ENCODE measurements around the gene DPPA4.
A peak's percentile ranks its signal among the peaks of the same experiment; 100 is the strongest.
"Not testable (repeated sequence)": the region's sequence is repeated elsewhere in the genome, so short reads cannot be mapped to it uniquely, and the experiment has no call there.

DPPA4 gene, protein sequence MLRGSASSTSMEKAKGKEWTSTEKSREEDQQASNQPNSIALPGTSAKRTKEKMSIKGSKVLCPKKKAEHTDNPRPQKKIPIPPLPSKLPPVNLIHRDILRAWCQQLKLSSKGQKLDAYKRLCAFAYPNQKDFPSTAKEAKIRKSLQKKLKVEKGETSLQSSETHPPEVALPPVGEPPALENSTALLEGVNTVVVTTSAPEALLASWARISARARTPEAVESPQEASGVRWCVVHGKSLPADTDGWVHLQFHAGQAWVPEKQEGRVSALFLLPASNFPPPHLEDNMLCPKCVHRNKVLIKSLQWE

GRCh38 chr3:109337393-109337792, at the start of gene DPPA4:
Gene DPPA4, minus strand, starts transcription at chr3:109337546. Its CDS starts 29 bp downstream, at chr3:109337517.
- DNase-seq (ENCODE audit: low read depth, low spot score) = no peak

- no peak for DNase-seq (ENCODE audit: low read depth, low spot score)
Measured at GRCh38 chr3:109385442-109386318, 48.3 kb upstream of the DPPA4 start.

GRCh38 chr3:109384164-109384563, 46.8 kb upstream of the DPPA4 start:
- no peak for DNase-seq (ENCODE audit: low read depth, low spot score)

DNA sequence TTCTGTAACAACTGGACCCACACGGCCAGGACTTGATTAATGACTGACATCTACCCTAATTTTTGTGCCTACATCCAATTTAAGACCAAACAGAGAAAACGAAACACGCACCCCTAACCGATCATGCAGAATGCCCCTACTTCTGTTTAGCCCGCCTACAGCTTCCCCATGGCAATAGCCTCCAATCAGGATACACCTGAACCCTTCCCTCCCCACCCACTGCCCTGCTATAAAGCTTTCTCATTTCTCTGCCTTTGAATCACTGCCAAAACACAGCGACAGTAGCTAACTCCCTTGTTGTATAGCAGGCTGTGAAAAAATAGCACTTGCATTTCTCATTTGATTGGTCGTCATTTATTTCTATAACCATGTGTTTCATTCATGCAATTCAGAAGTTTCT, 45.2 kb upstream of the DPPA4 start:
- DNase-seq (ENCODE audit: low read depth, low spot score) = no peak

DNA sequence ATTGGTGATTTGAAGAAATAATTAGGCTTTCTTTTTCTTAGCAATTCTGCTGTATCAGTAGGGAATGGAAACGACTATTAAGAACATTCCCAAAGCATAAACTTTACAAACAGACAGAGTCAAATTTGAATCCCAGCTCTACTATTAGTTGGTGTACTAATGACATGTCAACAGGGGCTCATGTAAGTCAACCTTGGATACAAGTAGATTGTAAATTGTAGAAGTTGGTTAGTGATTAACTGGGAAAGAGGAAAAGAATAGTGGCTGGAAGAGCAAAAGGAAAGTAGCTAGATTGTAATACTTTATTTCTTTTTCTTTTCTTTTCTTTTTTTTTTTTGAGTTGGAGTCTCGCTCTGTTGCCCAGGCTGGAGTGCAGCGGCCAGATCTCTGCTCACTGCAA, 38.6 kb upstream of the DPPA4 start:
- DNase-seq (ENCODE audit: low read depth, low spot score) = no peak

DNA sequence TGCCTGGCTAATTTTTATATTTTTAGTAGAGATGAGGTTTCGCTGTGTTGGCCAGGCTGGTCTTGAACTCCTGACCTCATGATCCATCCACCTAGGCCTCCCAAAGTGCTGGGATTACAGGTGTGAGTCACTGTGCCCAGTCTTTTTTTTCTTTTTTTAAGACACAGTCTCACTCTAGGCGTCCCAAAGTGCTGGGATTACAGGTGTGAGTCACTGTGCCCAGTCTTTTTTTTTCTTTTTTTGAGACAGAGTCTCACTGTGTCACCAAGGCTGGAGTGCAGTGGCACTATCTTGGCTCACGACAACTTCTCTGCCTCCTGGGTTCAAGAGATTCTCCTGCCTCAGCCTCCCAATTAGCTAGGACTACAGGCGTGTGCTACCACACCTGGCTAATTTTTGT, 37.1 kb upstream of the DPPA4 start:
- DNase-seq (ENCODE audit: low read depth, low spot score) = not testable (repeated sequence)

- no peak for DNase-seq (ENCODE audit: low read depth, low spot score)
Measured at GRCh38 chr3:109373933-109374332, 36.6 kb upstream of the DPPA4 start.

DNA sequence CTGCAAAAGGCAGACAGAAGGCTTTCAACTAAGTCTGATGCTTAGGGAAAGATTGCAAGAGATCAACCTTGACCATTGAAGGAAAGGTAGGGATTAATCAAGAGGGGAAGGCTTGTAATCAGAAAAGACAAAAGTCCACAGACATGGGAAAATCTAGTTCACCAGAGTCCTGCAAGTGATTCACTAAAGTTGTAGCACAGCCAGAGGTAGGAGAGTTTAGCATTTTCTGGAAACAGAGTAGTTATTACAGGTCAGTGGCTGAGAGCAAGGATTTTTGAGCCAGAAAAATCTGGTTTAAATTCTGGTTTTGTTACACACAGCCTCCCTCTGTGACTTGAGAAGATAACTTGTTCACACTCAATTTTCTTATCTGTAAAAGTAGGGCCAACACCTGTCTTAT, 35.3 kb upstream of the DPPA4 start:
- no peak for DNase-seq (ENCODE audit: low read depth, low spot score)

DNA sequence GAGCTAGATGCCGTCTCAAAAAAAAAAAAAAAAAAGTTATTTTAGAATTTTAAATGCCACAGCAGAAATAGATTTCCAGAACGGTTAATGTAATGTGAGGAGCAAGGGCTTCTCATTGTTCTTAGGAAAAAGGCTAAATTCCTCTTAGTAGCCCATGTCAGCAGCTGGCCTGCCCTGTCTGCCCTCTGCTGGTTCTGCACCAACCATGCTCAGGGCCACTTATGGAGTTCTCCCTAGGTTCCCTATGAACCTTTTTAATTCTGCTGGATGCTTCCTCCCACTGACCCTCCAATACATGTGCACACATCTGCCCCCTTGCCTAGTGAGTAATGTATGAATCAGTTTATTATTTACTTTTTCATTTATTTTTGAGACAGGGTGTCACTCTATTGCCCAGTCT, 32.2 kb upstream of the DPPA4 start:
- no peak for DNase-seq (ENCODE audit: low read depth, low spot score)

DNA sequence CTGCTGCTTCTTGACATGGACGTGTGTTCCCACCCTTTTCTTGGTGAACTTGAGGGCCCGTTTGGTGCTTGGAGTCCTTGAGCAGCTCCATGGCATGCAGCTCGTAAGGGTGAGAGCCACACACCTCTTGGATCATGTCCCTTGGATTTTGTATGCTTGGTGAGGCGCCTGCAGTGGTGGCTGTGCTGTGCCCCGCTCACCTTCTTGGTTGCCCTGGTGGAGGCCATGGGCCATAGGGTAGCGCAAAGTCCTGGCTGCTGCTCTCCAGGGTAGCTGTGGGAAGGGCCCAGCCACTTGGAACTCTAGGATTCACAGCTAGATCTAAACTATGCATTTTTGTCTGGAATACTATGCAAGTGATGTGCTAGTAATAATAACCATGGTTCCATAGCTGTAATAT, 26.7 kb upstream of the DPPA4 start:
- DNase-seq (ENCODE audit: low read depth, low spot score) = no peak

GRCh38 chr3:109363634-109364033, 26.3 kb upstream of the DPPA4 start:
- DNase-seq (ENCODE audit: low read depth, low spot score) = no peak

DNA sequence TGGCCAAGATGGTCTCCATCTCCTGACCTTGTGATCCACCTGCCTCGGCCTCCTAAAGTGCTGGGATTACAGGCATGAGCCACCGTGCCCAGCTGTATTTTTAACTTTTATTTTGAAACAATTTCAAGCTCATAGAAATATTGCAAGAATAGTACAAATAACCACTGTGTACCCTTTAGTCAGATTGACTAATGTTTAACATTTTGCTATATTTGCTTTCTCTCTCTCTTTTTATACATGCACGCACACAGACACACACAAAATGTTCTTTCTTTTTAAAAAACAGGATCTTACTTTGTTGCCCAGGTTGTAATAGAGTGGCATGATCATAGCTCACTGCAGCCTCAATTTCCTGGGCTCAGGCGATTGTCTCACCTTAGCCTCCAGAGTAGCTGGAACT, 25.5 kb upstream of the DPPA4 start:
- DNase-seq (ENCODE audit: low read depth, low spot score) = no peak

DNA sequence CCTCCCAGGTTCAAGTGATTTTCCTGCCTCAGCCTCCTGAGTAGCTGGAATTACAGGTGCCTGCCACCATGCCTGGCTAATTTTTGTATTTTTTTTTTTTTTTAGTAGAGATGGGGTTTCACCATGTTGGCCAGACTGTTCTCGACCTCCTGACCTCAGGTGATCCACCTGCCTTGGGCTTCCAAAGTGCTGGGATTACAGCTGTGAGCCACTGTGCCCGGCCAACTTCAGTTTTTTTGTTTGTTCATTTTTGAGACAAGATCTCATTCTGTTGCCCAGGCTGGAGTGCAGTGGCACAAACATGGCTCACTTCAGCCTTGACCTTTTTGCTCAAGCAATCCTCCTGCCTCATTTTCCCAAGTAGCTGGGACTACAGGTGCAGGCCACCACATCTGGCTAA, 21.5 kb upstream of the DPPA4 start:
- DNase-seq (ENCODE audit: low read depth, low spot score) = not testable (repeated sequence)

DNA sequence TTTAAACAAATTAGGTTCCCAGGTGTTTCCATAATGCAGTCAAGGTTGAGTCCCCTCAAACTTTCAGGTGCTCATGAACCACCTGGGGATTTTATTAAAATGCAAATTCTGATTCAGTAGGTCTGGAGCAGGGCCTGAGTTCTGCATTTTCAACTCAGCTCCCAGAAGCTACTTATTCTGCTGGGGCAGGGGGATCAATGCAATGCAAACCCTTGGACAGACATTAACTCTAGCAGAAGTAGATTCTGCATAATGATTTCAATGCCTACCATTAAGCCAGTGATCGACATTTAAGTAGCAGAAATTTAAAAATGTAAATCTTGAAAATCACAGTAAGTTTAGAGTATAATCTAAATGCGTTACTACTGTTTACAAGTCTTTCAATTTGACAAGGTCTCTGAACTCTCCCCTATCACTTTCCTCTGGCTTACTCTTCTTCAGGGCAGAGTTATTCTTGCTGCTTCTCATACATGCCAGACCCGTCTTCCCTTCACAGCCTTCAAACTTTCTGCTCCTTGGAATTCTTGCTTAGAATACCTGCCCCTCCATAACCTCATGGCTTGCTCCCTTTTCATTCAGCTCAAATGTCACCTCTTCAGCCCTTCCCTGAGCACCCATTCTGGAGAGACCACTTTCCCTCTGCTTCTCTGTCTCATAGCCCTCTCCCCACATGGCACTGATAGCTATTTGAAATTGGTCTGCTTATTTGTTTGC, 19.3 kb upstream of the DPPA4 start:
- DNase-seq (ENCODE audit: low read depth, low spot score) = no peak

- no peak for DNase-seq (ENCODE audit: low read depth, low spot score)
Measured at GRCh38 chr3:109355625-109356441, 18.5 kb upstream of the DPPA4 start.

GRCh38 chr3:109353057-109353456, 15.7 kb upstream of the DPPA4 start:
- DNase-seq (ENCODE audit: low read depth, low spot score) = no peak

DNA sequence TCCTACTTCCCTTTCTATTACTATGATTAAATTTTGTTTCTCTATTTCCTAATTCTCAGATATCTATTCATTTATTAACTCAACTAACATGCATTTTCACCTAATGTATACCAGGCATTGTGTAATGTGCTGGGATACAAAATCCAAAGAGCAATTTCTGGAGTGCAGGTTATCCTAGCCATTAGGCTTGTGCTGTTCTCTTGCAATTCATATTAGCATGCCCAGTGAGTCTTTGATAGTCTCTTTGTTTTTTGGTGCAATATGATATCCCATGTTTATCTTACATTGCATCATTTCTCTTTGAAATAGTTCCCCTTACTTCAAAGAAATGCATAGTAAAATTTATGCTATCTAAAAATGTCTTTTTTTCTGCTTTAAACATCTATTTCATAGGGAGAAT, 13.9 kb upstream of the DPPA4 start:
- no peak for DNase-seq (ENCODE audit: low read depth, low spot score)

GRCh38 chr3:109346770-109347295, 9.5 kb upstream of the DPPA4 start:
- peak; percentile 58 for DNase-seq (ENCODE audit: low read depth, low spot score)

DNA sequence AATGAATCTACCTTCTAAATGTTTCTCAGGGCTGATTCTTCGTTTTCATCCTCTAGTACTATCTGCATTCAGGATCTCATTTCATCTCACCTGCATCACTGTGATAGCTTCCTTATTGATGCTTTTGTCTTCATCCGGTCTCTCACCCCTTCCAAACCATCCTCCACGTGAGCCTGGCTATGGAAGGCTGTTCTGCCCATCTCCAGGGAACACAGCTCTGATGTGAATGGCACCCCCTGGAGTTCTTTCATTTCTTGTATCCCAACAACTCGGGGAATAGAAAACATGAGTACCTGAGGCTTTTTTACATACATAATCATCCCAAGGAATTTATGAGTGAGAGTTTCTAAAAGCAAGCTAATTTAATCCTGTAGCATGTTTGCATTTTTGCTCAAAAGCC, 8.8 kb upstream of the DPPA4 start:
- no peak for DNase-seq (ENCODE audit: low read depth, low spot score)

GRCh38 chr3:109339714-109340648, 2.6 kb upstream of the DPPA4 start:
- no peak for DNase-seq (ENCODE audit: low read depth, low spot score)

Measured in astrocyte of the hippocampus (primary cell).